ENCODE data around the gene KCTD15. TPM values are rescaled to one million over a fixed set of nuclear protein-coding genes. Genes with fewer than 3 reads are reported as not detected.

Gene KCTD15
- total and polyA plus RNA-seq, 2 of the 4 experiments (the other 2 are of a cell fraction) = 16.3 to 19.6 TPM

- H3K14ac ChIP-seq (replicated peaks; ENCODE audit: low read depth, low read length) = no peak overlapping the region
- H2BK20ac ChIP-seq (ENCODE audit: low read depth, low read length) = no peak overlapping the region
- WGBS, 2 experiments (ENCODE audit: extremely low coverage in 2 of 2, insufficient read length in 1 of 2) = 80% methylated on average over 1 of the region's 1 CpG; no CpG with 5 or more reads in 1 of the 2 experiments
- no peak overlapping the region for H4K5ac ChIP-seq (ENCODE audit: low read depth, low read length)
- DNase-seq (no peak), ATAC-seq (ENCODE audit: low read depth) (no peak)
- dilution Hi-C loops (cut with HindIII; ENCODE audit: low sequenced_read_pairs, unreplicated experiment) (no loop called here), in situ Hi-C loops (cut with MboI; ENCODE audit: low sequenced_read_pairs) (no loop called here), intact Hi-C loops (cut with micrococcal nuclease) (no loop called here)
- no peak overlapping the region for H2AFZ ChIP-seq (replicated peaks; ENCODE audit: low read length, poor library complexity)
- H4K20me1 ChIP-seq (ENCODE audit: insufficient read depth, low read length) = 0 out of 2 replicates have a peak, but pooled peaks cover 6% of the 10 kb centered on the region
- no peak overlapping the region for H4K91ac ChIP-seq (ENCODE audit: insufficient read depth, low read depth, low read length)
- no peak overlapping the region for H3K27ac ChIP-seq (ENCODE audit: insufficient read depth, low read length)
- H3K9ac ChIP-seq (ENCODE audit: low read depth, low read length) = no peak overlapping the region
- no peaks in the 10 kb centered on the region for H3K27me3 ChIP-seq (ENCODE audit: control insufficient read depth, insufficient read depth, low read length)
- TF ChIP-seq FOS (IDR thresholded peaks at IDR 0.05; ENCODE audit: low read depth, low read length) = no peak
- TF ChIP-seq SMC3 (IDR thresholded peaks at IDR 0.05; ENCODE audit: low read depth, low read length) = no peak
- no peak for TF ChIP-seq USF2 (IDR thresholded peaks at IDR 0.05; ENCODE audit: low read depth, low read length)
- ChIA-PET CTCF (interaction anchor here (0.9 kb wide), 1 partner anchor 14 kb away, joined by 4 read pairs; no protein-coding TSS in a partner anchor), POLR2A (ENCODE audit: unreplicated experiment) (interaction anchor here (0.5 kb wide), 1 partner anchor 11 kb away, joined by 3 read pairs; no protein-coding TSS in a partner anchor)
- H2BK120ac ChIP-seq (ENCODE audit: low read depth, low read length) = no peak overlapping the region
- H3K79me1 ChIP-seq (ENCODE audit: low read depth in 1 of 2, low read length in 2 of 2) = no peaks in the 10 kb centered on the region; a peak in 1 of 4 replicates
- no peak overlapping the region for H2AK5ac ChIP-seq (ENCODE audit: low read depth, low read length)
- no peaks in the 10 kb centered on the region; the same call in 1 of the 2 replicates for H3K4me1 ChIP-seq (ENCODE audit: control insufficient read depth, insufficient read depth, low read length)
- H3K23ac ChIP-seq (ENCODE audit: low read depth, low read length) = no peak overlapping the region
- peaks cover 51% of the 10 kb centered on the region for H3K36me3 ChIP-seq (ENCODE audit: control insufficient read depth, insufficient read depth, low read length)
- H2AK9ac ChIP-seq (replicated peaks; ENCODE audit: low read depth, low read length, poor library complexity) = no peak overlapping the region
- no peak overlapping the region for H4K8ac ChIP-seq (ENCODE audit: low read depth in 2 of 2, low read length in 2 of 2)
- H3K56ac ChIP-seq (ENCODE audit: extremely low read depth, insufficient read depth, low read length) = no peak overlapping the region
- no peak overlapping the region for H2BK5ac ChIP-seq (ENCODE audit: low read depth, low read length, poor library complexity, severe bottlenecking)
- BruUV-seq (replicated peaks) = no TSS peak
- no peak overlapping the region for H2BK15ac ChIP-seq (ENCODE audit: low read depth, low read length)
- no peaks in the 10 kb centered on the region for H3K9me3 ChIP-seq (ENCODE audit: control insufficient read depth, insufficient read depth, low read length)
- no peak overlapping the region for H3K18ac ChIP-seq (ENCODE audit: low read depth, low read length)
- no peak overlapping the region for H3K4ac ChIP-seq (ENCODE audit: low read depth, low read length)
- no peak overlapping the region for H3K4me2 ChIP-seq (ENCODE audit: low read depth, low read length)
- H3K9me1 ChIP-seq (ENCODE audit: insufficient read depth, low read length) = no peaks in the 10 kb centered on the region; the same call in 1 of the 2 replicates
- H3K4me3 ChIP-seq (ENCODE audit: insufficient read depth, low read depth, low read length) = no peak overlapping the region
These were observed 11.7 kb downstream of the KCTD15 start for GRCh38 chr19:33808399-33808798.

All from IMR-90 (cell line).